ENCODE results near the gene CACNA1G. TPM values are rescaled to one million over a fixed set of nuclear protein-coding genes. Genes with fewer than 3 reads are reported as not detected.

CACNA1G gene
- total RNA-seq, 1 experiment from 2014 or later: not detected

DNA sequence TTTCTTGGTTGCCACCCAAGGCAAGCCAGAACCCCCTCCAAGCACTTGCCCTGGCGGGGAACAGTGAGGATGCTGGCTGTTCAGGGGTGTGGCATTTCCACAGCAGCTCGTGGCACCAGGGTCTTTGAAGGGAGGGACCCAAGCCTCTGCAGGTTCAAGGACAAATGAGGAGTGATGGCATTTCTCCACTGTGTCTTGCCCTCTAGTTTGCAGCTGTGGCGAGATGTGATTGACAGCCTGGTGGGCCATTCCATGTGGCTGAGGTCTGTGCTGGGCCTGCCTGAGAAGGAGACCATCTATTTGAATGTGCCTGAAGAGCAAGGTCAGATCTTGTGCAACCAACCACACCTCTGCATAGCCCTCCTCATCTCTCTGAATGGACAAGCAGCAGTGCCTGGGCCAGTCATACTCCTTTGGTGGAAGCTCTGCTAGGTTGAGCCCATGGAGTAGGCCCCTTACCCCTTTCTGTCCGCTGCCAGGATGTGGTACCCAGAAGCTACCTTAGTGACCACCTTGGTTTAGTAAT, 32.5 kb upstream of the CACNA1G start:
- Histone ChIP-seq H3K4me3 (ENCODE audit: low read length) (no peak overlapping the region), H3K36me3 (ENCODE audit: insufficient read depth, low read length) (no peaks in the 10 kb centered on the region), H4K20me1 (ENCODE audit: insufficient read depth, low read depth, low read length) (no peaks in the 10 kb centered on the region), H3K9ac (ENCODE audit: low read length) (no peak overlapping the region), H3K27ac (ENCODE audit: low read length) (no peak overlapping the region), H3K79me2 (ENCODE audit: low read length) (no peaks in the 10 kb centered on the region), H3K9me3 (ENCODE audit: low read length) (no peaks in the 10 kb centered on the region), H3K9me2 (replicated peaks; ENCODE audit: insufficient read depth, low read length) (no peaks in the 10 kb centered on the region), H2AFZ (ENCODE audit: low read length) (no peak overlapping the region), H3K4me1 (ENCODE audit: low read length) (no peaks in the 10 kb centered on the region), H3K27me3 (ENCODE audit: low read length) (no peaks in the 10 kb centered on the region), H3K4me2 (ENCODE audit: low read depth, low read length, poor library complexity, severe bottlenecking) (no peak overlapping the region)
- no peak for DNase-seq

GRCh38 chr17:50529849-50530248, 30.7 kb upstream of the CACNA1G start:
- no peaks in the 10 kb centered on the region for H3K79me2 ChIP-seq (ENCODE audit: low read length)
- H3K9me3 ChIP-seq (ENCODE audit: low read length): no peaks in the 10 kb centered on the region
- H3K9ac ChIP-seq (ENCODE audit: low read length): no peak overlapping the region
- no peaks in the 10 kb centered on the region for H3K9me2 ChIP-seq (replicated peaks; ENCODE audit: insufficient read depth, low read length)
- no peak for DNase-seq
- H3K4me1 ChIP-seq (ENCODE audit: low read length): no peaks in the 10 kb centered on the region
- H3K4me2 ChIP-seq (ENCODE audit: low read depth, low read length, poor library complexity, severe bottlenecking): no peak overlapping the region
- H3K36me3 ChIP-seq (ENCODE audit: insufficient read depth, low read length): no peaks in the 10 kb centered on the region
- H3K4me3 ChIP-seq (ENCODE audit: low read length): no peak overlapping the region
- H2AFZ ChIP-seq (ENCODE audit: low read length): no peak overlapping the region
- H3K27me3 ChIP-seq (ENCODE audit: low read length): no peaks in the 10 kb centered on the region
- H3K27ac ChIP-seq (ENCODE audit: low read length): no peak overlapping the region
- no peaks in the 10 kb centered on the region for H4K20me1 ChIP-seq (ENCODE audit: insufficient read depth, low read depth, low read length)

- no peaks in the 10 kb centered on the region for H3K36me3 ChIP-seq (ENCODE audit: insufficient read depth, low read length)
- 0 out of 2 replicates have a peak, but pooled peaks cover 4% of the 10 kb centered on the region for H4K20me1 ChIP-seq (ENCODE audit: insufficient read depth, low read depth, low read length)
- no peaks in the 10 kb centered on the region for H3K27me3 ChIP-seq (ENCODE audit: low read length)
- H3K9me3 ChIP-seq (ENCODE audit: low read length): no peaks in the 10 kb centered on the region
- H2AFZ ChIP-seq (ENCODE audit: low read length): no peak overlapping the region
- DNase-seq: no peak
- H3K27ac ChIP-seq (ENCODE audit: low read length): no peak overlapping the region
- no peak overlapping the region for H3K9ac ChIP-seq (ENCODE audit: low read length)
- no peaks in the 10 kb centered on the region for H3K4me1 ChIP-seq (ENCODE audit: low read length)
- H3K4me3 ChIP-seq (ENCODE audit: low read length): no peak overlapping the region
- no peak overlapping the region for H3K4me2 ChIP-seq (ENCODE audit: low read depth, low read length, poor library complexity, severe bottlenecking)
- H3K79me2 ChIP-seq (ENCODE audit: low read length): no peaks in the 10 kb centered on the region
- H3K9me2 ChIP-seq (replicated peaks; ENCODE audit: insufficient read depth, low read length): no peaks in the 10 kb centered on the region
Measured at GRCh38 chr17:50531428-50532025, 29.0 kb upstream of the CACNA1G start.

DNA sequence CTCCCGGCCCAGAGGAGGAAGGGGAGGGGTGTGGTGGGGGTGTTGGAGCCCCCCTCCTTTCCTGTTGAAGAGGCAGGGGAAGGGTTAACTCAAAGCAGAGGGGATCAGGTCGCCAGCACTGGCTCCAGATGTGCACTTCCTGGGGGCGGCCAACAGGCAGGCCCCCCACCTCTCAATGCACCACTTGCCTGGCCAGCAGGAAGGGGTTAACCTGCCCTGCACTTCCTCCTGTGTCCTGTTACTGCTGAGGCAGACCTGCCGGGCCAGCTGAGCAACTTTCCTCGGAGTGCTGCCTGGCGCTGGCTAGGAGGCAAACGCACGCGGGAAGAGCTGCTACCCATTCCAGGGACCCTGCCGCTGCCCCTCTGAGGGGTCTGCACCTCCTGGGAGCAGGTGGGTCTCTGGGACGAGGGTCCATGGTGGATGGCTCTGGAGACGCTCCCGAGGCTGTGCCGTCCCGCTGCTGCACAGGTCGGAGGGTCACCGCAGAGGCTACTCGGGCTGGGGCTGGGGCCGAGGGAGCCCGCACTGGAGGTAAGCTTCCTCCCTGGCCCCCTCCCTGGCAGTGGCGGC, 28.0 kb upstream of the CACNA1G start, which contains the start of gene EPN3:
TSS of gene EPN3 (plus strand) at position 284 of the 573 bp plus-strand sequence. CDS start 3,822 bp downstream, outside the sequence.
- no peak within 1 kb of the TSS for H2AFZ ChIP-seq (ENCODE audit: low read length)
- no peaks in the 10 kb centered on the region for H3K27me3 ChIP-seq (ENCODE audit: low read length)
- no peak within 1 kb of the TSS for H3K27ac ChIP-seq (ENCODE audit: low read length)
- H4K20me1 ChIP-seq (ENCODE audit: insufficient read depth, low read depth, low read length): 0 out of 2 replicates have a peak, but pooled peaks cover 4% of the 10 kb centered on the region
- no peaks in the 10 kb centered on the region for H3K79me2 ChIP-seq (ENCODE audit: low read length)
- DNase-seq: no peak
- no peaks in the 10 kb centered on the region for H3K36me3 ChIP-seq (ENCODE audit: insufficient read depth, low read length)
- no peak within 1 kb of the TSS for H3K4me3 ChIP-seq (ENCODE audit: low read length)
- no peak within 1 kb of the TSS for H3K4me2 ChIP-seq (ENCODE audit: low read depth, low read length, poor library complexity, severe bottlenecking)
- H3K4me1 ChIP-seq (ENCODE audit: low read length): no peaks in the 10 kb centered on the region
- no peaks in the 10 kb centered on the region for H3K9me3 ChIP-seq (ENCODE audit: low read length)
- H3K9ac ChIP-seq (ENCODE audit: low read length): no peak within 1 kb of the TSS
- no peaks in the 10 kb centered on the region for H3K9me2 ChIP-seq (replicated peaks; ENCODE audit: insufficient read depth, low read length)

- no peaks in the 10 kb centered on the region for H3K9me3 ChIP-seq (ENCODE audit: low read length)
- H3K27ac ChIP-seq (ENCODE audit: low read length): no peak overlapping the region
- no peaks in the 10 kb centered on the region for H3K9me2 ChIP-seq (replicated peaks; ENCODE audit: insufficient read depth, low read length)
- no peak overlapping the region for H3K4me3 ChIP-seq (ENCODE audit: low read length)
- H3K79me2 ChIP-seq (ENCODE audit: low read length): no peaks in the 10 kb centered on the region
- H2AFZ ChIP-seq (ENCODE audit: low read length): no peak overlapping the region
- no peak overlapping the region for H3K9ac ChIP-seq (ENCODE audit: low read length)
- H3K36me3 ChIP-seq (ENCODE audit: insufficient read depth, low read length): no peaks in the 10 kb centered on the region
- 0 out of 2 replicates have a peak, but pooled peaks cover 4% of the 10 kb centered on the region for H4K20me1 ChIP-seq (ENCODE audit: insufficient read depth, low read depth, low read length)
- H3K4me2 ChIP-seq (ENCODE audit: low read depth, low read length, poor library complexity, severe bottlenecking): no peak overlapping the region
- DNase-seq: no peak
- H3K27me3 ChIP-seq (ENCODE audit: low read length): no peaks in the 10 kb centered on the region
- H3K4me1 ChIP-seq (ENCODE audit: low read length): no peaks in the 10 kb centered on the region
Measured at GRCh38 chr17:50533185-50533584, 27.3 kb upstream of the CACNA1G start.

- Histone ChIP-seq H3K27me3 (ENCODE audit: low read length) (no peaks in the 10 kb centered on the region), H3K9me3 (ENCODE audit: low read length) (no peaks in the 10 kb centered on the region), H3K4me2 (ENCODE audit: low read depth, low read length, poor library complexity, severe bottlenecking) (no peak overlapping the region), H3K27ac (ENCODE audit: low read length) (no peak overlapping the region), H3K79me2 (ENCODE audit: low read length) (no peaks in the 10 kb centered on the region), H2AFZ (ENCODE audit: low read length) (no peak overlapping the region), H3K9me2 (replicated peaks; ENCODE audit: insufficient read depth, low read length) (no peaks in the 10 kb centered on the region), H4K20me1 (ENCODE audit: insufficient read depth, low read depth, low read length) (0 out of 2 replicates have a peak, but pooled peaks cover 4% of the 10 kb centered on the region), H3K4me3 (ENCODE audit: low read length) (no peak overlapping the region), H3K36me3 (ENCODE audit: insufficient read depth, low read length) (no peaks in the 10 kb centered on the region), H3K9ac (ENCODE audit: low read length) (no peak overlapping the region), H3K4me1 (ENCODE audit: low read length) (no peaks in the 10 kb centered on the region)
- no peak for DNase-seq
Measured at GRCh38 chr17:50533720-50534148, 26.8 kb upstream of the CACNA1G start.

- H3K9me3 ChIP-seq (ENCODE audit: low read length): no peaks in the 10 kb centered on the region
- no peak overlapping the region for H3K9ac ChIP-seq (ENCODE audit: low read length)
- DNase-seq: no peak
- no peak overlapping the region for H3K27ac ChIP-seq (ENCODE audit: low read length)
- no peaks in the 10 kb centered on the region for H3K4me1 ChIP-seq (ENCODE audit: low read length)
- H4K20me1 ChIP-seq (ENCODE audit: insufficient read depth, low read depth, low read length): 0 out of 2 replicates have a peak, but pooled peaks cover 4% of the 10 kb centered on the region
- no peak overlapping the region for H3K4me3 ChIP-seq (ENCODE audit: low read length)
- H2AFZ ChIP-seq (ENCODE audit: low read length): no peak overlapping the region
- no peak overlapping the region for H3K4me2 ChIP-seq (ENCODE audit: low read depth, low read length, poor library complexity, severe bottlenecking)
- H3K27me3 ChIP-seq (ENCODE audit: low read length): no peaks in the 10 kb centered on the region
- H3K79me2 ChIP-seq (ENCODE audit: low read length): no peaks in the 10 kb centered on the region
- no peaks in the 10 kb centered on the region for H3K9me2 ChIP-seq (replicated peaks; ENCODE audit: insufficient read depth, low read length)
- H3K36me3 ChIP-seq (ENCODE audit: insufficient read depth, low read length): no peaks in the 10 kb centered on the region
Measured at GRCh38 chr17:50534222-50534978, 26.1 kb upstream of the CACNA1G start.

DNA sequence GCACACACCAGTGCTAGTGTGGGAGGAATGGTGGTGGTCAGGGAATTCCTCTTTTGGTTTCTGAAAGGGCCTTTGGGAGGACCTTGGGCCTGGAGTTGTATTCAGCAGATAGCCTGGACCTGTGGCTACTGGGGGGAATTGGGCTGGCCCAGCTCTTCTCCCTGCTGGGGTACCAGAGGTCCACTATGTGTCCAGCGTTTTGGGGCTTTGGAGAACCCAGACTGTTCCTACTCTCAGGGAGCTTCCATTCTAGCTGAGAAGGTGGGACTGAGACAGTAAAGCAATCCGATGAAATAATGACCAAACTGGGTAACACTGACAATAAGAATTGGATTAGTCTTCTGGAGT, 25.6 kb upstream of the CACNA1G start:
- H3K9ac ChIP-seq (ENCODE audit: low read length): no peak overlapping the region
- DNase-seq: no peak
- 0 out of 2 replicates have a peak, but pooled peaks cover 4% of the 10 kb centered on the region for H4K20me1 ChIP-seq (ENCODE audit: insufficient read depth, low read depth, low read length)
- no peak overlapping the region for H3K4me2 ChIP-seq (ENCODE audit: low read depth, low read length, poor library complexity, severe bottlenecking)
- H3K4me3 ChIP-seq (ENCODE audit: low read length): no peak overlapping the region
- H3K27ac ChIP-seq (ENCODE audit: low read length): no peak overlapping the region
- H3K27me3 ChIP-seq (ENCODE audit: low read length): no peaks in the 10 kb centered on the region
- no peak overlapping the region for H2AFZ ChIP-seq (ENCODE audit: low read length)
- no peaks in the 10 kb centered on the region for H3K9me3 ChIP-seq (ENCODE audit: low read length)
- H3K36me3 ChIP-seq (ENCODE audit: insufficient read depth, low read length): no peaks in the 10 kb centered on the region
- H3K4me1 ChIP-seq (ENCODE audit: low read length): no peaks in the 10 kb centered on the region
- no peaks in the 10 kb centered on the region for H3K79me2 ChIP-seq (ENCODE audit: low read length)
- H3K9me2 ChIP-seq (replicated peaks; ENCODE audit: insufficient read depth, low read length): no peaks in the 10 kb centered on the region
